Glomerular visceral epithelial cell (primary cell): Measurements from ENCODE around the gene TIAM2.

Experiments
- DNase-seq: peaks from one replicate; pipeline ENCODE4 v3.0.0-alpha.2; 2016; ENCODE audit errors: extremely low spot score

The TIAM2 gene

GRCh38 chr6:155128977-155129376 lies 133.9 kb downstream of the TIAM2 start:
- DNase-seq, result no peak

GRCh38 chr6:155129744-155130143 lies 134.6 kb downstream of the TIAM2 start:
- no peak for DNase-seq

- no peak for DNase-seq
These were observed 135.2 kb downstream of the TIAM2 start for GRCh38 chr6:155130161-155130853.

- no peak for DNase-seq
These were observed 137.5 kb downstream of the TIAM2 start for GRCh38 chr6:155132617-155133016.

- no peak for DNase-seq
These were observed 145.9 kb downstream of the TIAM2 start for GRCh38 chr6:155141002-155141401.

- no peak for DNase-seq
These were observed 146.4 kb downstream of the TIAM2 start for GRCh38 chr6:155141512-155141911.

GRCh38 chr6:155142168-155143028 lies 147.3 kb downstream of the TIAM2 start:
- no peak for DNase-seq

GRCh38 chr6:155143029-155143577 lies 148.0 kb downstream of the TIAM2 start:
- no peak for DNase-seq

GRCh38 chr6:155143578-155144106 lies 148.5 kb downstream of the TIAM2 start:
- no peak for DNase-seq

- DNase-seq, result no peak
These were observed 151.1 kb downstream of the TIAM2 start for GRCh38 chr6:155146205-155146604.

GRCh38 chr6:155147958-155148663 lies 153.0 kb downstream of the TIAM2 start:
- DNase-seq, result no peak

- no peak for DNase-seq
These were observed 156.0 kb downstream of the TIAM2 start for GRCh38 chr6:155150967-155151671.

GRCh38 chr6:155152211-155153076 lies 157.3 kb downstream of the TIAM2 start:
- DNase-seq, result no peak

- DNase-seq, result peak; percentile 90
These were observed 159.2 kb downstream of the TIAM2 start for GRCh38 chr6:155154158-155154830.

GRCh38 chr6:155155787-155156447 lies 160.8 kb downstream of the TIAM2 start:
- DNase-seq, result peak; percentile 29

- peak; percentile 25 for DNase-seq
These were observed 162.0 kb downstream of the TIAM2 start for GRCh38 chr6:155157101-155157500.

GRCh38 chr6:155158030-155158843 lies 163.1 kb downstream of the TIAM2 start:
- peak; percentile 35 for DNase-seq

GRCh38 chr6:155162682-155163081 lies 167.6 kb downstream of the TIAM2 start:
- no peak for DNase-seq
